Activated CD4-positive, CD25-positive, alpha-beta regulatory T cell treated with anti-CD3 and anti-CD28 coated beads, Interleukin-2, amount 50 U/mL, for 16 hours (primary cell): ENCODE data around the gene CELA1.
"Not testable (repeated sequence)": the region's sequence is repeated elsewhere in the genome, so short reads cannot be mapped to it uniquely, and the experiment has no call there.

ENCODE experiments used
- DNase-seq: peaks from one replicate; pipeline ENCODE4 v3.0.0-alpha.2; 2020; ENCODE audit warnings: low read depth, low spot score

Gene CELA1

DNA sequence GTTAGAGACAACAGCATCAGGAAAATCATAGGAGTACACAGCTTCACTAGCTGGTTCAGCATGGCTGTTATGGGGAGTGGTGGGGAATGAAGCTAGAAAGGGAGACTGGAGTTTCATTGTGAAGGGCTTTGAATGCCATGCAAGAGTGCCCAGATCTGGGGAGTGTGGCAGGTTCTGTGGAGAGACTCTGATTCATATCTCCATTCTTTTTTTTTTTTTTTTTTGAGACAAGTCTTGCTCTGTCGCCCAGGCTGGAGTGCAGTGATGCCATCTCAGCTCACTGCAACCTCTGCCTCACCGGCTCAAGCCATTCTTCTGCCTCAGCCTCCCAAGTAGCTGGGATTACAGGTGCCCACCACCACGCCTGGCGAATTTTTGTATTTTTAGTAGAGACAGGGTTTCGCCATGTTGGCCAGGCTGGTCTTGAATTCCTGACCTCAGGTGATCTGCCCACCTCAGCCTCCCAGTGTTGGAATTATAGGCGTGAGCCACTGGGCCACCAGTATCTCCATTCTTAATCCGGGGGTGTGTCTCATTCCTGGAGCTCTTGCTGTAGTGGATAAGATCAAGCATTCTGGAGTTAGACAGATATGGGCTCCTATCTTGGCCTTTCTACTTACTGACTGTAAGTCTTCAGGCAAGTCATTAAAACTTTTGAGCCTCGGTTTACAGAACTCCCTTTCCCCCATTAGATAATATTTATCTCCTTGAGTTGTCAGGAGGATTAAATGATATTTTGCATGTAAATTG is 28.2 kb downstream of the CELA1 start:
- DNase-seq = not testable (repeated sequence)

DNA sequence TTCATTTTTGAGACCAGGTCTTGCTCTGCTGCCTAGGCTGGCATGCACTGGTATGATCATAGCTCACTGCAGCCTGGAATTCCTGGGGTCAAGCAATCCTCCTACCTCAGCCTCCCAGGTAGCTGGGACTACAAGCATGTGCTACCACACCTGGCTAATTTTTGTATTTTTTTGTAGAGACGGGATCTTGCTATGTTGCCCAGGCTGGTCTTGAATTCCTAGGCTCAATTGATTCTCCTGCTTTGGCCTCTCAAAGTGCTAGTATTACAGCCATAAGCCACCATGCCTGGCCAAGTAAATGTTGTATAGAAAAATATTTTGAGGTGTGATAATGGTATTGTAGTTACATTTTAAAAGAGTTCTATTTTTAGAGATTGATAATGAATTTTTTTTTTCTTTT is 35.1 kb downstream of the CELA1 start:
- no peak for DNase-seq

DNA sequence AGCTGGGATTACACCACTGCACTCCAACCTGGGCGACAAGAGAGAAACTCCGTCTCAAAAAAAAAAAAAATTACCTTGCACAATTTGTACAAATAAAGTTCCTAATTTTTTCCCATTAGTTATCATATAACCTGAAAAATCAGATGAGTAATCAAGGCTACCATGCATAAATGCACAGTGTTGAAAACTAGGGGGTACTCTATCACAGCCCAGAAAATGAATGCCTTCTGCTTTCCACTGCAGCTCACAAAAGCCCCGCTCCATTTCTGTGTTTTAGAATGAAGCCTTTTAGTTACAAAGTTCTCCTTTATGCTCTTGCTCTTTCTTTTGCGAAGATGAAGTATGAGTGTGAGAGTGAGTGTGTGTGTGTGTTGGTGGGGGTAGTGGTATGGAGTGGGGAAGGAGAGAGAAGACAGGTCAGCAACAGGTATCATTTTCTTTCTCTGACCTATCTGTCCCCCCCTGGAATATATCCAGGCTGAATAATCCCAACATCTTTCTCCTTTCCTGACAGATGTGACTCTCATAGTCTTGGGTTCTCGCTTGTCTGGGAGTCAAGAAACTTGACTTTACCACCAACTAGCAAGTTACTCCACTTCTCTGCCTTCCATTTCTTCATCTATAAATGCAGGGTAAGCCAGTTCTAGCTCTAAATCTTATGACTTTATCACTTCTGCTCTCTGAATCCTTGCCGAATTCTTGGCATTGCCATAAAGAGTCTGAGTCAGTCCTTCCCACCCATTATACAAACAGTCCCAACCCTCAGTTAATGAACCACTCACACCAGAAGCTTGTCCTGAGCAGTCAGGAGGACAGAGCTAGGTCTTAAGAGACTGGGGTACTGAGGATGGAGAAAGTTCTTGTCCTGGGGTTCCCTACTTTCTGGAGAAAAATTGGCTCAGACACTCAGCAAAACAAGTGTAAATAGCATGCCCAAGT is 38.6 kb downstream of the CELA1 start:
- no peak for DNase-seq

DNA sequence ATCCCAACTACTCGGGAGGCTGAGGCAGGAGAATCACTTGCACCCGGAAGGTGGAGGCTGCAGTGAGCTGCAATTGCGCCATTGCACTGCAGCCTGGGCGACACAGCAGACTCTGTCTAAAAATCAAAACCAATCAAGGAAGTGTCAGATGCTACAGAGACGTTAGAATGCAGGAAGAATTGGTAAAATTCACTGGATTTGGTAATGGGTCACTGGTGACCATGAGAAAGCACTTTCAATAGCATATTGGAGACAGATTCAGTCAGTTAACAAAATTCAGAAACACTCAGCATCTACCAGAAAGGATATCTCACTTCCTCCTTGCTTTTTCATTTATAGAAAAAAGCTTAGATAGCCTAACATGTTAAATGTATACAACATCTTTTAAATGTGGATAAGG is 40.0 kb downstream of the CELA1 start:
- no peak for DNase-seq

DNA sequence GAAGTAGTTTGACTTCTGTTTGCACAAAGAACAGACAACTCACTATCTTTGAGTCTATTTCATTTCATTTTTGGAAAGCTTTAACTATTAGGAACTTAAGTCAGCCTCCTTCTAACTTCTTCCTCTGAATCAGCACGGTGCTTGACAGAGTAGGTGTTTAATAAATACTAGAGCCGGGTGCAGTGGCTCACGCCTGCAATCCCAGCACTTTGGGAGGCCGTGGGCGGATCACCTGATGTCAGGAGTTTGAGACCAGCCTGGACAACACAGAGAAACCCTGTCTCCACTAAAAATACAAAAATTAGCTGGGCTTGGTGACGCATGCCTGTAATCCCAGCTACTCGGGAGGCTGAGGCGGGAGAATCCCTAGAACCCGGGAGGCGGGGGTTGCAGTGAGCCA is 45.7 kb downstream of the CELA1 start:
- not testable (repeated sequence) for DNase-seq

DNA sequence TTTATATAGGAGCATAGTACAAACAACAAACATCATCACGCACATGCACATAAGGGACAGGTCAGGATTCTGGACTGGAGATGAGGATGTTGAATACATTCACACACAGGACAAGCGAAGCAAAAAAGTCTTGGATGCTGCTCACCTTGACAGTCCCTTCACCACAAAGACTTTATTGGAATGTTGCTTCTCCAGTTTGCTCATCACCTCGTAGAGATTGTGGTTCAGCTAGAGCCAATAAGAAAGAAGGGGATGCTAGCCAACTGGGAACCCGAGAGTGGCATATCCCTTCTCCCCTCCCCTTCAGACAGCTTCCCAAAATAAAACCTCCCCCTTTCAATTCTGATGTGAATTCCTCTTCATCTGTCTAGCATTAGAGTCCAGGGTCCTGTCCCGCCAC is 50.8 kb downstream of the CELA1 start:
- no peak for DNase-seq

DNA sequence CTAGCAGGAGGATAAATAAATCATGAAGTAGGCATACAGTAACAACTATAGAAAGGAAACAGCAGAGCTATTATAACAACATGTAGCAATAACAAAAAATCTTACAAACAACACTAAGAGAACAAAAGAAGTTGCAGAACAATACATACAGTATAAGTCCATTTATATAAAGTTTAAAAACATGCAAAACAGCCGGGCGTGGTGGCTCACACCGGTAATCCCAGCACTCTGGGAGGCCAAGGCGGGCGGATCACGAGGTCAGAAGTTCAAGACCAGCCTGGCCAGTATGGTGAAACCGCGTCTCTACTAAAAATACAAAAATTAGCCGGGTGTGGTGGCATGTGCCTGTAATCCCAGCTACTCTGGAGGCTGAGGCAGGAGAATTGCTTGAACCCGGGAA is 52.4 kb downstream of the CELA1 start:
- not testable (repeated sequence) for DNase-seq

DNA sequence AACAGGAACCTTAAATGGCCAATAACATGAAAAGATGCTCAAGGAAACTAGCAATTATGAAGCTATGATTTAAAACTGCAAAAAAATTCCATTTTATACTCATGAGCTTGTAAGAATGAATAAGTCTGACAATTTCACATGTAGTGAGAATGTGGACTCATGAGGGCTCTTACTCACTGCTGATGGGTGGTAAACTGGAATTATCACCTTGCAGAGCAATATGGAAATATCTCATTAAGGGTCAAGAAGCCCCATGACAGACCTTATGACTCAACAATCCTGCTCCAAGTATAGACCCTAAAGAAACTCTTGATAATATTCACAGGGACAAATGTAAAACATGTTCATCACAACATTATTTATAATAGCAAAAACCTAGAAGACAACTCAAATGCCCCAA is 52.8 kb downstream of the CELA1 start:
- DNase-seq = no peak

DNA sequence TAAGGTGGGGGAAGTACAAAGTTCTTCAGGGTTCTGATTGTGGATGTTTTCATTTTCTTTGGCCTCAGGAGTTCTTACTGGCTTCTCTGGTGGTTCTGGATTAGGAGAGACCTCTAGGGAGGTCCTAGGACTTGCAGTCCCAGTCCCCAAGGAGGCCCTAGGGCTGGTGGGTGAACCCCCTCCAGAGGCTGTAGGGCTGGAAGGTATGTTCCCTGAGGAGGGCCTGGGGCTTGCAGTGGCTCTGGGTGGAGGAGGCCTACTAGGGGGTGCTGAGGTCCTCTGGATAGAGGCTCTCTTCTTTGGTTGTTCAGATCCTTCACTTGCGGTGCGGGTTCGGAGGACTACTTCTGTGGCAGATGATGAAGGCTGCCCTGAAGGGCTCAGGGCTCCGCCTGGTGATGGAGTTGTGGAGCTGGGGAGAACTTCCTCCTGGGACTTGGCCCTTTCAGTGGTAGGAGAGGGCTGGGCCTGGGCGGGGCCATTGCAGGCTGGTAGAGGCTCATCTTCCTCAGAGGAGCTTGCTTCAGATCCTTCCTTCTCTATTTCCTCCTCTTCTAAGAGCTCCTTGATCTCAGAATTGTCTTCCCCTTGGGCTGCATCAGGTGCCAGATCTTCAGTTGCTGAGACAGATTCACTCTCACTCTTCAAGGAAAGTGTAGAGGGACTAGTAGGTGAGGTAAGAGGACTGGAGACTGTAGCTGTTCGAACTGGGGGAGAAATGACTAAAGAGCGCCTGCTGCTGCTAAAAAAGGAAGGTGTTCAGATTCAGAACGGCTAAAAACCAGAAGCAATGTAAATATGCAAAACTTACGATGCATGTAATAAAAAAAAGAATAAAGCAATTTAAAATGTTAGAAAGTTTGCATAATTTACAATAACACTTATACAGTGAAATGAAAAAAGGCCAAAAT is 54.6 kb downstream of the CELA1 start:
- not testable (repeated sequence) for DNase-seq

DNA sequence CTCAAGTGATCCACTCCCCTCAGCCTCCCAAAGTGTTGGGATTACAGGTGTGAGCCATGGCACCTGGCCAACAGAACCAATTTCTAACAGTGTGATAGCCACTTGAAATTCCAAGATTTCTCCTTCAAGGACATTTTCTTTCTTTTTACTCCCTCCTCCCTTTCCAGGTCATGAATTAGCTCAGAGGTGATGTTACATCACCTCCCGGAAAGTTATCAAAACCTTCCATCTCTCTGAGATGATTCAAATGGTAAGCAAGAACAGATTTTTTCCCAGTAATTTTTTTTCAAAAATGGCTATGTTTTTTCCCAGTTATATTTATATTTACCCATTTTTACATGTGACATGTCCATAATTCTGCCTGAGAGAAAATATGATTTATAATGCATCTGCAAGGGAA is 60.6 kb downstream of the CELA1 start:
- no peak for DNase-seq

DNA sequence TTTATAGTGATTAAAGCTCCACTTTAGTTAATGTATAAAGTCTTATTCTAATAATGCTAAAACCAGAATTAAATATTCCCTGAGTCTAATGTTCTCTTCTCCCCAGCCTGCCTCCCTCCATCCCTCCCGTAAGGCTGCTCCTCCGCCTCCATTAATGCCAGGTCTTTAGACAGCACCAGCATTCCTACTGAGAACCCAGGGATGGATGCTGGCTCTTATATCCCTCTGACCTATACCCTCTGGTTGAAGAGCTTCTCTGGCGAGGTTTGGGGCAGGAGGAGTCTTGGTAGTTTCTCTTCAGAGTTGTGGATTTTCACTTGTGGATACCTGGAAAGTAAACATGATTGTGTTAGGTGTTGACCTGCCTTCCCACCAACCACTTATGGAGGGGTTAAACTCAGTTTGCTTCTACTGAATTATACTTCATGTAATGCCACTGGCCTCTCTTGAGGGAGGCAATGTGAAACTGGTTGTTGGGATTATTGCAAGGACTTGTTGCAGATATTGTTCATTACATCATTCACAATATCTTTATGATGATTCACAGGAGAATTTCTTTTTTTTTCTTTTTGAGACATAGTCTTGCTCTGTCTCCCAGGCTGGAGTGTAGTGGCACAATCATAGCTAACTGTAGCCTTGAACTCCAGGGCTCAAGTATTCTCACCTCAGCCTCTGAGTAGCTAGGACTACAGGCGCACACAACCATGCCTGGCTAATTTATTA is 65.1 kb downstream of the CELA1 start:
- no peak for DNase-seq
